Smooth muscle cell of the brain vasculature (primary cell): ENCODE measurements around the gene BTBD16.

Source experiments
- DNase-seq: peaks from one replicate; pipeline ENCODE4 v3.0.0-alpha.2; 2012; ENCODE audit warnings: low read depth, low spot score

BTBD16 gene

DNA sequence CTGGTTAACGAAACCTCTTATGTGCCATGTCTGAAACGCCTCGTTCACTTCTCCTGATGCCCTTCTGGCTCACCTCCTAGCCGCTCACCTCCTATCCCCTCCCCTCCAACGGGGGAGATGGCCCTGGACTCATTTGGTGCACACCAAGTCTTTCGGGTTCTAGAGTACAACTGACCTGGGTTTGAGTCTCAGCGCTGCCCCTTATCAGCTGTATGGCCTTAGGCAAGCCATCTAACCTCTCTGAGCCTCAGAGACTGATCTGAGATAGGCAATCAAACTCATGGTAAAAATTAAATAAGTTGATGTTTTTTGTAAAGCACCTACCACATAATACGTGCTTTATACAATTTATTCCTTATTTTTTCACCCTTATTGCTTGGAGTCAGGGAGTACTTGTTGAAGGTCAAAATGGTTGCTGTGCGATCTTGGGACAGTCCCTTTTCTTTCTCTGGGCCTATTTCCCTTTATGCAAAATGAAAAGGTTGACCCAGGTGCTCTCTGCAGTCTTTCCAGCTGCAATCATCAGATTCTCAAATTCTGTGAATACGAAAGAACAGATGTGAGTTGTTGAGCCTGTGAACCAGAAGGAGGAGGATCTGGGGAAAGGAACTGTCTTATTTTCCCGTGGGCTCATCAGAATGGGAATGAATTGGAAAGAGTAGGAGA, 72.2 kb downstream of the BTBD16 start:
- no peak for DNase-seq

DNA sequence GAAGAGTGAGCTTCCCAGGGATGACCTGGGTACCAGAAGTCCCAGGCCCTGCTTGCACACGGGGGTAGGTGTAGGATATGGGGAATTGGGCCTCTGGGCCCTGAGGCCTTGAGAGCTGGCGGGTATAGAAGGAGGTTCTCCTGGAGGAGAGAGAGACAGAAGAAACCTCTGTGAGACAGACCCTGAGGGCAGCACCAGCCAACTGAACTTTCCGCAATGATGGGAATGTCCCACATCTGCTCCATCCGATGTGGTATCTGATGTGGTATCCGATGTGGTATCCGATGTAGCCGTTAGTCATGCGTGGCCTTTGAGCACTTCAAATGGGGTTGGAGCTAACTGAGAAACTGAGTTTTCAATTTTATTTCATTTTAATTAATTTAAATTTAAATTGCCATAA, 72.8 kb downstream of the BTBD16 start:
- DNase-seq, result no peak

DNA sequence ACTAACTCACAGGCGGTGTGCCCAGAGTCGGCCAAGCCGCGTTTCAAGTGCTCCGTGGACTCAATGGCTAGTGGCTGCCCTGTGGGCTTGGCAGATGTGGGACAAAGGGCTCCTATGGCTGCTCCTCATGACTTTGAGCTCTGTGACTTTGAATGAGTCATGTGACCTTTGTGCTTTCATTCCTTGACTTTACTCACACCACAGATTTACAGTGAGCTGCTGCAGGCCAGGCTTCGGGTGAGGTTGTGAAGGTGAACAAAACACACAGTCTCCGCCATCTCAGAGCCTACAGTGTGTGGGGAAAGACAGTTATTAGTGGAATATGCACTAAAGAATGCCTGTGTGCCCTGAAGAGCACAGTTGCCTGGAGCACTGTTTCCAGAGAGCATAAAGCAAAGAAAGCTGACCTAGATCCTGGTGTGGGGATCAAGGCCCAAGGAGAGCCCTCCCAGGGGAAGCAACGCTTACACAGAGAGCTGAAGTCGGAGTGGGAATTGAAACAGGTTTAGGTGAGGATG, 73.7 kb downstream of the BTBD16 start:
- DNase-seq, result peak; percentile 7

DNA sequence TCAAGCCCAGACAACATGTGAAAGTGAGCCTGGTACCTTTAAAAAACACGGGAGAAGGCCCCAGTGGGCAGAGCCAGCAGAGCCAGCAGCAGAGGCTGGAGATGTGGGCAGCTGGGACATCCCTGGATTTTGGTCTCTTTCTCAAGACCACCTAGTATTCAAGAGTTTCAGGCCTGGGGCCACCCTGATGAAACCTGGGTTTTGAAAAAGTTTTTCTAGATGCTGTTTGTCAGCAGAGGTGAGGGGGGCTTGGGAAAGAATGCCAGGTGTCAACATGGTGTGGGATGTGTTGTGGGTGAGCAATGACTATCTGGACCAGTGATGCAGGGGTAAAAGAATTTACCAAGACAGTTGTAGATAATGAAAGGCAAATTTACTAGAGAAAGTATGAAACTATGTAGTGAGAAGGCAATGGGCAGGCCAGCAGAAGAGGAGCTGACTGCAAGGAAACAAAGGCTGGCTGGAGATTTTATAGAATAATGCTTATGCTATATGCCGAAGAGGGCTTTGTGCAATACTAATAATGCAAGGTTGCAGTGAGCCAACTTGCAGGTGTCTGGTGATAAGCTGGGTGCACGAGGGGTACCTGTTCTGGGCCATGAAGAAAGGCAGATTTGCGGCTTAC, 75.3 kb downstream of the BTBD16 start:
- no peak for DNase-seq

DNA sequence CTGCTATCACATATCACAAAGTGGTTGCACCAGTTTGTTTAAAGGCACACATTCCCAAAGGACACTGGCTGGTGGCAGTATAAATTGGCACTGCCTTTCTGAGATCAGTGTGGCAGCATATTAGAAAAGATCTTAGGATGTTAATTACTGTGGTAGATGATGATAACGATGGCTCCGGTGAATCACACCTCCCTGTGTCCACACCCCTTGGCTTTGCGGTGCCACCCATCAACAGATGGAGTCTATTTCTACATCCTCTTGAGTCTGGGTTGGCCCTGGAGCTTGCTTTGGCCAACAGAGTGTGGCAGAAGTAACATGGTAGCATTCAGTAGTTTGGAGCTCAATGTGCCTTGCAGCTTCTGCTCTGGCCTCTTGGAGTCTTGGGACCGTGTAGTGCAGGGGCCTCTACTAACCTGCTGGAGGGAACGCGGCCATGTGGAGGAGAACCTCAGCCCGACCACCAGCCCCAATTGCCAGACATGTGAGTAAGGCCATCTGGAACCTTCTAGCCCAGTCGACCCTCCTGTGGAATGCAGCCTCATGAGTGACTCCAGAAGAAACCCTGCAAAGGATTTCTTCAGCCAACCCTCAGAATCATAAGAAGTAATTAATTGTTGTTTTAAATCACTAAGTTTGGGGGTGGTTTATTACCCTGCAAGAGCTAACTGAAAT, 76.2 kb downstream of the BTBD16 start:
- no peak for DNase-seq

DNA sequence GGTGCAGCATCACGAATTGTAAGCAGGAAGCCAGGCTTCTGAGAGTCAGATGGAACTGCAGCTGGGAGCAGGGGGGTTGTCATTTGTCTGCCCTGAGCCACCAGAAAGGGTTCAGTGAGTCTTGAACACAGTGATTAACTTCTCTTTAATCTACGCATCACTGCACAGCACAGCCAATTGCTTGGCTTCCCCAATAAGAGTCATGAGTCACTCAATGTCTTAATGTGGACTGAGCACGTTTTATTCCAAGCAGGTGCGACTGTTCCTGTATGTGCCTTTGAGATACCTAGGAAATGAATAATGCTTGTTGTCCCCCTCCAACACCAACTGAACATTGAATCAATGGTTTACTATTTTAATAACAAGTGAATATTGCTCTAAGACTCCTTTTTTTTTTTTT, 77.4 kb downstream of the BTBD16 start:
- no peak for DNase-seq

DNA sequence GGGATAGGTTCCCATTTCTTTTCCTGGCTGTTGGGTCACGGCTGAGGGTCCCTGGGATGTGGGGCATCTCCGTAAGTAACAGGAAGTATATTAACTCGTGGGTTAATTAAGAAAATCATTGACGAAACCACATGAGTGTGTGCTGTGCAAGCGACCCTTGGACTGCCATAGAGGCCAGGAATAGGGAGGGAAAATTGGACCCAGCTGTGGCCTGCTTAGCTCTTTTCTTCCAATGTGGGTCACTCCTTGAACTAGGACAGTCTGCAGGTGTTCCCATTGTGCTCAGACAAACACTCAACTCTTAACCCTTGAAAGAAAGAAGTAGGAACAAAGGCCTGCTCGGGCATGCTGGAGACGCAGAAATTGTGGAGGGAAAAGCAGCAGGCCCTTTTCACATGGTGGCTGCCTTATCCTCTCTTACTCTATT, 77.9 kb downstream of the BTBD16 start:
- DNase-seq, result no peak

DNA sequence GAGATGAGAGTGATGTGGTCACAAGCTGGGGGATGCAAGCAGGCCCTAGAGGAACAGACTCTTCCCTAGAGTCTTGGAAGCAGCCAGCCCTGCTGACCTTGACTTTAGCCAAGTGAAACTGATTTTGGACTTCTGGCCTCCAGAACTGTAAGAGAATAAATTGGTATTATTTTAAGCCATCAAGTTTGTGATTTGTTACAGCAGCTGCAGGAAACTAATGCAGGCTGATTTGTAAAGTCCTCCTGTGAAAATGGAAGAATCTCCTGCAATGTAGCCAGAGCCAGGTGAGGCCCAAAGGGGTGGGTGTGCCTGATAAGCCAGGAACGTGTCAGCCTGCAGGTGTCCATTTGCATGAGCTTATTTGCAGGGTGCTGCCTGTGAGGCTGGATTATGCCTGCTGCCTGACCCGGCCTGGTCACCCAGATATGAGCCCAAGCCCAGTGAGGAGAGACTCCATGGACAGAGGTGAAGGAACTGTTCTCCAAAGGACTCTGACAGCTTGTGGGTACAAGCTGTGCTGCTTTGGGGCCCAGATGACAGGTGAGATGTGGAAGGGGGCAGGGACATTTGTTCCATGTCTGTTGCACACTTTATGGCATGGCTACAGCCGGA, 78.8 kb downstream of the BTBD16 start:
- no peak for DNase-seq

DNA sequence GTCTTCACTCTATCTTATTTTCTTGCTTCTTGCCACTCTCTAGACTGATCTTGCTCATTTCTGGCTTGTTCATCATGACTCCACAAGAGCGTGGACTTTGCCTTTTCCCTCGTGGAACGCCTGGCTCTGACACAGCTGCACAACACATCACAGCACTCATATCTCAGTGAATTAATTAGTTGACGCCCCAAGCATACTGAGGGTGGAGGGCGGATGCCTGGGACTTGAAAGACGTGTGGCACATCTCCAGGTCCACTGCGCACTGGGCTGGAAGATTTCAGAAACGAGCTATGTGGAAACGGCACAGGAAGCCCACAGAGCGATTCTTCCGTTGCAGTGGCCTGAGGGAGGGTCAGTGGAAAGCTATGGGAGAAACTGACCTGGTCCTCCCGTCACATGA, 79.8 kb downstream of the BTBD16 start:
- no peak for DNase-seq

DNA sequence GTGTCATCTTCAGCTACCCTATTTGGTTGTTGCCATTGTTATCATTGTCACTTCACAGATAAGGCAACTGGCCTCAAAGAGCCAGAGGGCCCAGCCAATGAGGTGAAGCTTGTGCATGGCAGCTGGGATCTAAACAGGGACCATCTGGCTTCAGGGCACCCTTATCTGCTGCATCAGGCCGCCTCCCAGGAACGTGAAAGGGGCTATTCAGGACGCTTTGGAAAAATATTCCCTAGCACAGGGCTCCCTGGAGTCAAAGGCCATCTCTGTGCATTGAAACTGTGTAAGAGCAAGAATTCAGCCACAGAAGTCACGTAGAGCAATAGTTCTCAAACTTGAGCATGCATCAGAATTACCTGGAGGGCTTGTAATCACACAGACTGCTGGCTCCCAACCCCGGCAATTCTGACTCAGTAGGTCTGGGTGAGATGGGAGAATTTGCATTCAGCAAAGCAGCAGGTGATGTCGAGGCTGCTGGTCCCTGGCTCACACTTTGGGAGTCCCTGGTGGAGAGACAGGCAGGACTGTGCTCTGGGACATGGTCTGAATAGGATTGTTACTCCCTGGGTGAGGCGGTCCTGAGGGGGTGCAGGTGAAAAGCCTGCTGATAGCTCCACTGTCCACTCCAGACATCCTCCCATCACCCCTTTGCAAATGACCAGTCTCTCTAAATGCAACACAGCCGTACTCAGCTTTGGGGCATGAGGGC, 81.9 kb downstream of the BTBD16 start:
- DNase-seq, result no peak

DNA sequence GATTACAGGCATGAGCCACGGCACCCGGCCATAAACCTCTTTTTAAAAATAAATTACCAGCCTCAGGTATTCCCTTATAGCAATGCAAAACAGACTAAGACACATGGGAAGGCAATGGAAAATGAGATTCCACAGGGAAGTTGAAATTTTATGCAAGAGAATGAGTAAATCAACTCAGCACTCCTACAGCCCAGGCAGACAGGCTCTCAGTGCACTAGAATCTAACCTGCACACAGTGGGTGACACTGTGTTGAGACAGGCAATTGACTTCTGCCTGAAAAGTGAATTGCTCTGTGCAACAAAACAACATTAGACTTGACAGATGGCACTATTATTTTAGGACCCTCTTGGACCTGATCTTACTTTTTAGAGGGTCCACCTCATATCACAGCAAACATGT, 83.3 kb downstream of the BTBD16 start:
- no peak for DNase-seq

DNA sequence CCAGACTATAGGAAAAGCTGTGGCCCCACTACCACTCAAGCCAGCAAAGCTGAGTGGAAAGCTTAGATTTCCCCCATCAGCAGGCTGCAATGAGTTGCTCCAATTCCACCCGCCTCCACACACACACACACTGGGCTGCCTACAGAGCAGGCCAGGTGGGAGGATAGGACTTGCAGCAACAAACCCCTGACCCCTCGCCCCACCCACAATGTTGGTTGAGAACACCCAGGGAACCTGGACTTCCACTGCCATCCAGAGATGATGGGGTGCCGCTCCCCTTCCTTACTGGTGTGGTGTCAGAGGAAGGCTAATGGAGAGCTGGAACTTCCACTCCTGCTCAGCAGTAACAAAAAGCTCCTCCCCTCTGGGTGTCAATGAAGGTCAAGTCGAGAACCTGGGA, 86.6 kb downstream of the BTBD16 start:
- DNase-seq, result no peak

DNA sequence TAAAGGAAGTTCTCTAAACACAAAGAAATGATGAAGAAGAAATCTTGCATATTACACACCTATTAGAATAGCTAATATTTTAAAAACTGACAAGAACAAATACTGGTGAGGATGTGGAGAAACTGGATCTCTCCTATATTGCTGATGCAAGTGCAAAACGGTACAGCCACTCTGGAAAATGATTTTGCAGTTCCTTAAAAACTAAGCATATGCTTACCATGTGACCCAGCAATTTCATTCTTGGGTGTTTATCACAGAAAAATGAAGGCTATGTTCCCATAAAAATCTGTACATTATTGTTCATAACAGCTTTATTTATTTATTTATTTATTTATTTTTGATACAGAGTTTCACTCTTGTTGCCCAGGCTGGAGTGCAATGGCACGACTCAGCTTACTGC, 88.5 kb downstream of the BTBD16 start:
- no peak for DNase-seq

DNA sequence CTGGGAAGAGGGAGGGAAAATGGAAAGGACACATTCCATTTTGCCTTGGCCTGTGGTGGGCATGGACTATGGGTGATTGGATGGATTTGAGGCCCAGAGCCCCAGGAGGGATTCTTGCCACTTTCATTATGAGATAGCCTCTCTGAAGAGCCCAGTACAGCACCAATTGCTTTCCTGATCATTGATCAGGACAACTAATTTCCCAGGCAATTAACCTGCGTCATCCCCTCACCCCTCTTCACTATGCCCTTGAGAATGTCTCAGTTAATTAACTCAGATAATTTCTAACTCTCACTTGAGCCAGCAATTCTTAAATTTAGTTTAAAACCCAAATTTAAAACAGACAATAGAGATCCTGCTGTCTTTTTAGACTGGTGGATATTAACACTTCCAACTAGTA, 90.0 kb downstream of the BTBD16 start:
- no peak for DNase-seq

DNA sequence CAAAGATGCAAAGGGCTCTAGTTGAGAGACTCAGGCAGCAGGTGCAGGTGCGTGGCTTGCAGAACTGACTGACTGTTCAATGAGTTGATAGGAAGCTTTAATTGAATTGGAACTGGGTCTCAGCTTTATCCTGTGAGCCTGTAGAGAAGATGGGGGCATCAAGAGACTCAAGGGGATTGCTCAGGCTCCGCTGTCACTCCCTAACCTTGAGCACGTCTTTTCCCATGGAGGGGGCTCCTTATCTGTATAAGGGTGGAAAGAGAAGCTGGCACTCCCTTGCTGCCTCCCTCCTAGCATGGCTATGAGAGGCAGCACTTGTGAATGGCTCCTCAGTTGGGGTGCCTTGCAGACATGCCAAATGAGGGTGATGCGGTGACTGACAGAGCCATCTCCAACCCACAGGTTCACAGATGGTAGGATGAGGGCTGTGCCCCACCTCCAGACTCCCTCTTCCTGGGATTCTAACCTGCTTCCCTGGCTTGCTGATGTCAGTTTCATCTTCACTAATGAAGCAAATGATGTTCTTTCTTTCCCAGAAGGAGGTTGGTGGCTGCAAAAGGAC, 91.0 kb downstream of the BTBD16 start:
- DNase-seq, result no peak

DNA sequence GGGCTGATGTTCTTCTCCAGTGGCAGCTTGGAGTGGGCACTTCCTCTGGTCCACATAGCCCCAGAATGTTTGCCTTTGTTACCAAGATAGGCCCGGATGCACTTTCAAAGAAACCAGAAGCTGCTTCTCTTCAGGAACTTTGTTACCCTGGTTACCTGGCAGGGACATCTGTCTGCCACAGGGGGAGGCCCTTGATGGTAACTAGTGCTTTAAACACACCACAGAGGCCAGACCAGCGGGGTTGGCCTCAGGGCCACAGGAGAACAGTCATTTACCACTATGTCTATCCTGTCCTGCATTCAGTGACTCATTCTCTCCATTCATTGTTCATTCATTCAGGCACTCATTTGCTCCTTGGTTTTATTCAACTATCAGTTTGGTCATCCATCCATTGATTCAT, 91.5 kb downstream of the BTBD16 start:
- no peak for DNase-seq

DNA sequence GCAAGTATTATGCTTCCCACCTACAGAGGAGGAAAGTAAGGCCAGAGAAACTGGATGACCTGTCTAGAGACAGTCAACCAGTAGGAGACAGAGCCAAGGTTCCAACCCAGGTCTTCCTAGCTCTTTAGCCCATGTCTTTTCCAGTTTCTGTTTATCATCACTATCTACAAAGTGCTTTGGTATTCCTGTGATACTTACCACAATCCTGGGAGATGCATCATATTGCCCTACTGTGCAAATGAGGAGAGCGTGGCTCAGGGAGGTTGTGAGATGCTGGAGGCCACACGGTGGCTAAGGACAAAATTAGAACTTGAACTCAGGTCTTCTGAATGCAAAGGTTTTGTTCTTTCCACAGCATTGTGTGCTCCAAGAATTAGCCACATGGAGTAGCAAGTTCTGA, 92.2 kb downstream of the BTBD16 start:
- no peak for DNase-seq

DNA sequence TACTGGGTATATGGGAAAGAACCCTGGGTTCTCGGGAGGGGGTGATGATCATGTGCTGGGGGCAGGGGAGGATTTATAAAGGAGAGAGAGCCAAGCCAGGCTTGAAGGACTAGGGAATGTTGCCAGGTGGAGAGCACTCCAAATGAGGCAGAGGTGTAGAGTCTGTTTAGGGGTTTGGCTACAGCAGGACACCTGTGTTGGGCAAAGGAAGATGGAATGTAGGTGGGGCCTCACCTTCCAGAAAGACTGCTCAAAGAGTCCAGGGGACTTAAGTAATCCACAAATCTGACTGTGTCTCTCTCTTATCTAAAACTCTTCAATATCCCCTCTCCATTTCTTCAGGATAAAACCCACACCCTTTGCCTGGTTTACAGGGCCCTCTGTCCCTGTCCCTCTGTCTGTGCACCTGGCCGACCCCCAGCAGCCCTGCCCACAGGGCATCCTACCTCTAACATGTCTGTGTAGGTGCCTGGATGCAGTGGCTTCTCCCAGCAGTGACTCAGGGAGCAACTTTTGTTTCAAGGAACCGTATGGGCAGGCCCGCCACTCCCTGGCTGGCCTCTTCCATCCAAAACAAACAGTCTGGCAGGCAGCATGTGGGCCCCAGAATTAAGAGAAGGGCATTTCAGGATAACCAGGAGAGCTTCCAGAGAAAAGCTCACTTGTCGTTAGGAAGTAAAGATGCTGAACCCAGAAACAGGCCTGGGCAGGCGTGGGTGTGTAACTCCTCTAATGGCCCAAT, 92.8 kb downstream of the BTBD16 start:
- no peak for DNase-seq

DNA sequence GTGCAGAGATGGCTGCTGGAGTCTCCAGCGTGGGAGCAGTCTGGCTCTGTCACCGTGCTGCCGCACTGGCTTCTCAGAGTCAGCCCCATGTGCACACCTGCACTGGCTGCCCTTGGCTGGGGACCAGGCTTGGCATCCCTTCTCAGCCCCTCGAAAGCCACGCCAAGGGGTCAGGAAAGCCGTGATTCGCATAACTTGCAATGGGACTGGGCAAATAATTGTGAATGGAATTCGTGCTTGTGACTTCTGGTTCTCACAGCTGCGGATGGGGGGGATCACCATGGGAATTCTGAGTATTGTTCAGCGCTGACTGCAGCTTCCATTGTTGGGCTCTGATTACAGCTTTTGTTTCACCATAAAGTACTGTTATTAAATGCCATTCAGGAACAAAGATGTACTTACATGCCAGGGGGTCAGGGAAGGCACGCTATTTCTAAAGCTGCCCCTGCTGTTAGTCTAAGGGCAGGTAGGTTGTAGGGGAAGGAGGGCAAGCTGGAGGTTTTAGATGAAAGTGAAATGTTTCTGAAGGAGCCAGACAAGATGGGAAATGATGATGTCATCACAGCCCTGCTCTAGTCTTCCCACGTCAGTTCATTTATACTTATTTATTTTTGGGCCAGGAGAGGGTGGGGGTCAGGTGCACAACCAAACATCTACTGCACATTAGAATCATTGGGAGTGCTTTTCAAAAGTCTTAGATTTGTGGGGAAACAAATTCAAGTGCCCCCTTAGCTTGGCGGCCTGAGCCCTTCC, 97.6 kb downstream of the BTBD16 start:
- DNase-seq, result no peak

DNA sequence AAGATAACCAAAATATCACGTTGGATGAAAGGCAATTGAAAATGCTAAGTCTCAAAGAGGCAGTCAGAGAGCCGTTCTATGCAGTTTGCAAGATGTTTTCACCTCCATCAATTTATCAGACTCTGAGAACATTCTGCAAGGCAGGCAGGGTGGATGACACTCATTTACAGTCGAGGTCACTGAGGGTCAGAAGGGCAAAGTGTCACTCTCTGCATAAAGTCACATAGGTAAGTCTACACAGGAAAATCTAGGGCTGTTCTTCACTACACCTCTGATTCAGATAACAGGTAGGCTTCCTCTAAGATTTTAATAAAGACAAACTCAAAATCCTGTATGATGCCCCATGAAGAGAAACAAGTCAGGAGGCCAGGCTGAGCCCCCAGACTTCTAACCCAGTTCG, 102.0 kb downstream of the BTBD16 start:
- no peak for DNase-seq
